HFFc6 (cell line): ENCODE data around the gene RHEB. TPM values are rescaled to one million over a fixed set of nuclear protein-coding genes. Genes with fewer than 3 reads are reported as not detected.

Experiments
- DNase-seq: peaks from one replicate; pipeline ENCODE4 v3.0.0-alpha.2; 2018
- H3K27ac Mint-ChIP-seq: 2 replicates; pipeline ENCODE4 v1.8.0; 2020; ENCODE audit warnings: mild to moderate bottlenecking, mixed read lengths
- H3K27me3 Mint-ChIP-seq: 2 replicates; pipeline ENCODE4 v1.8.0; 2021; ENCODE audit warnings: mild to moderate bottlenecking, moderate library complexity, mixed read lengths; ENCODE audit not compliant: insufficient read depth
- H3K36me3 Mint-ChIP-seq: 2 replicates; pipeline ENCODE4 v1.8.0; 2021; ENCODE audit warnings: low read depth, mixed read lengths
- H3K4me1 Mint-ChIP-seq: 2 replicates; pipeline ENCODE4 v1.8.0; 2020; ENCODE audit warnings: low read depth, mixed read lengths
- H3K4me3 Mint-ChIP-seq: 2 replicates; pipeline ENCODE4 v1.8.0; 2020; ENCODE audit warnings: mild to moderate bottlenecking, moderate library complexity, mixed read lengths
- H3K9me3 Mint-ChIP-seq: 2 replicates; pipeline ENCODE4 v1.8.0; 2020; ENCODE audit warnings: mild to moderate bottlenecking, mixed read lengths
- CTCF ChIP-seq: fragments of 200-600 bp; sonication (generic); IDR thresholded peaks from 2 replicates; pipeline ENCODE4 v1.5.0; 2021; ENCODE audit warnings: antibody characterized with exemption, mild to moderate bottlenecking
- total RNA-seq, 6 experiments: library from RNA; stranded (reverse); fragmentation: NEBNext Ultra II Directional; extraction: Animal tissue kit (Norgen Biotek cat#: 25700); gene quantifications; 2 replicates in 1 of 6; 3 replicates in 5 of 6; pipeline ENCODE4 v1.2.3, GENCODE V29; 2021

The RHEB gene
- total RNA-seq, 6 experiments from 2014 or later: 104 to 122 (median 118) TPM

GRCh38 chr7:151447901-151448260 lies 71.8 kb downstream of the RHEB start:
- Mint-ChIP-seq H3K4me1 (peaks cover 6% of the 10 kb centered on the region), H3K36me3 (no peaks in the 10 kb centered on the region), H3K27ac (no peak overlapping the region), H3K27me3 (peaks cover 3% of the 10 kb centered on the region), H3K9me3 (no peaks in the 10 kb centered on the region), H3K4me3 (peak overlapping the region; percentile 64; the same call in 1 of the 2 replicates)
- DNase-seq: no peak
- no peak for TF ChIP-seq CTCF

- Mint-ChIP-seq H3K36me3 (no peaks in the 10 kb centered on the region), H3K27ac (no peak overlapping the region), H3K4me1 (peaks cover 6% of the 10 kb centered on the region), H3K4me3 (no peak overlapping the region), H3K9me3 (no peaks in the 10 kb centered on the region), H3K27me3 (peaks cover 3% of the 10 kb centered on the region)
- DNase-seq: no peak
- TF ChIP-seq CTCF: no peak
These were observed 72.4 kb downstream of the RHEB start for GRCh38 chr7:151447312-151447711.

GRCh38 chr7:151446412-151446811 lies 73.3 kb downstream of the RHEB start:
- no peak overlapping the region for H3K27ac Mint-ChIP-seq
- peaks cover 6% of the 10 kb centered on the region for H3K4me1 Mint-ChIP-seq
- no peak overlapping the region for H3K4me3 Mint-ChIP-seq
- H3K27me3 Mint-ChIP-seq: peaks cover 8% of the 10 kb centered on the region
- no peaks in the 10 kb centered on the region for H3K36me3 Mint-ChIP-seq
- no peak for DNase-seq
- no peak for TF ChIP-seq CTCF
- no peaks in the 10 kb centered on the region for H3K9me3 Mint-ChIP-seq

- Mint-ChIP-seq H3K9me3 (no peaks in the 10 kb centered on the region), H3K27ac (no peak overlapping the region), H3K27me3 (peaks cover 12% of the 10 kb centered on the region), H3K4me3 (no peak overlapping the region), H3K36me3 (no peaks in the 10 kb centered on the region), H3K4me1 (peaks cover 4% of the 10 kb centered on the region)
- no peak for DNase-seq
- TF ChIP-seq CTCF: no peak
These were observed 75.1 kb downstream of the RHEB start for GRCh38 chr7:151444632-151445031.

GRCh38 chr7:151442776-151443496 lies 76.8 kb downstream of the RHEB start:
- no peaks in the 10 kb centered on the region for H3K36me3 Mint-ChIP-seq
- H3K27ac Mint-ChIP-seq: no peak overlapping the region
- H3K4me1 Mint-ChIP-seq: no peaks in the 10 kb centered on the region
- H3K27me3 Mint-ChIP-seq: peaks cover 20% of the 10 kb centered on the region
- TF ChIP-seq CTCF: no peak
- H3K4me3 Mint-ChIP-seq: no peak overlapping the region
- no peaks in the 10 kb centered on the region for H3K9me3 Mint-ChIP-seq
- no peak for DNase-seq
